Mesendoderm (in vitro differentiated cells): ENCODE data around the gene PPM1B.
"Not testable (repeated sequence)": the region's sequence is repeated elsewhere in the genome, so short reads cannot be mapped to it uniquely, and the experiment has no call there.

Experiments
- DNase-seq: peaks from one replicate; pipeline ENCODE4 v3.0.0; 2013
- H2AK5ac ChIP-seq: 2 replicates; pipeline ENCODE4 v1.6.1; 2013; ENCODE audit warnings: low read length, inconsistent platforms
- H2BK120ac ChIP-seq: 2 replicates; pipeline ENCODE4 v1.6.1; 2013; ENCODE audit warnings: low read depth, mild to moderate bottlenecking, low read length, moderate library complexity, mixed read lengths
- H2BK15ac ChIP-seq: replicated peaks from 2 replicates; pipeline ENCODE4 v1.6.1; 2013; ENCODE audit warnings: low read depth, mild to moderate bottlenecking, moderate library complexity
- H2BK5ac ChIP-seq: 2 replicates; pipeline ENCODE4 v1.6.1; 2013; ENCODE audit warnings: low read length, inconsistent platforms
- H3K18ac ChIP-seq: 2 replicates; pipeline ENCODE4 v1.6.1; 2013; ENCODE audit warnings: mild to moderate bottlenecking, low read length, mixed read lengths
- H3K23ac ChIP-seq: one replicate; pipeline ENCODE4 v1.6.1; 2013; ENCODE audit warnings: low read length
- H3K27ac ChIP-seq: 2 replicates; pipeline ENCODE4 v1.5.1; 2013; ENCODE audit warnings: low read depth, mild to moderate bottlenecking, inconsistent platforms, low read length, moderate library complexity
- H3K27me3 ChIP-seq: 2 replicates; pipeline ENCODE4 v1.6.1; 2013; ENCODE audit warnings: low read length, control low read depth, mild to moderate bottlenecking, inconsistent platforms; ENCODE audit not compliant: insufficient read depth, poor library complexity
- H3K36me3 ChIP-seq: 2 replicates; pipeline ENCODE4 v1.6.1; 2013; ENCODE audit warnings: low read length, inconsistent platforms; ENCODE audit not compliant: control insufficient read depth, insufficient read depth
- H3K4ac ChIP-seq: one replicate; pipeline ENCODE4 v1.6.1; 2013; ENCODE audit warnings: low read depth, mild to moderate bottlenecking, low read length, moderate library complexity
- H3K4me1 ChIP-seq: 2 replicates; pipeline ENCODE4 v1.6.1; 2013; ENCODE audit warnings: low read depth, low read length, inconsistent platforms; ENCODE audit not compliant: control insufficient read depth
- H3K4me2 ChIP-seq: 2 replicates; pipeline ENCODE4 v1.6.1; 2013; ENCODE audit warnings: low read length
- H3K4me3 ChIP-seq: 2 replicates; pipeline ENCODE4 v1.5.1; 2013; ENCODE audit warnings: mild to moderate bottlenecking, low read length
- H3K56ac ChIP-seq: one replicate; pipeline ENCODE4 v1.6.1; 2013; ENCODE audit warnings: low read length
- H3K79me1 ChIP-seq: 2 replicates; pipeline ENCODE4 v1.6.1; 2013; ENCODE audit warnings: low read length, inconsistent platforms
- H3K79me2 ChIP-seq: 2 replicates; pipeline ENCODE4 v1.6.1; 2013; ENCODE audit warnings: mild to moderate bottlenecking, low read length; ENCODE audit not compliant: control insufficient read depth, insufficient read depth
- H3K9ac ChIP-seq: 2 replicates; pipeline ENCODE4 v1.6.1; 2013; ENCODE audit warnings: low read length, inconsistent platforms
- H4K5ac ChIP-seq: one replicate; pipeline ENCODE4 v1.6.1; 2013; ENCODE audit warnings: low read length
- H4K8ac ChIP-seq: one replicate; pipeline ENCODE4 v1.6.1; 2013; ENCODE audit warnings: low read depth, mild to moderate bottlenecking, control low read depth, low read length, moderate library complexity
- WGBS: extraction: QIAGEN DNeasy Blood & Tissue Kit; methylation state at CpG from one replicate; pipeline ENCODE4 v1.1.7; 2013; ENCODE audit warnings: low lambda C conversion rate, missing lambda C conversion rate; ENCODE audit not compliant: insufficient coverage; ENCODE audit errors: extremely low coverage; 5-methylcytosine and 5-hydroxymethylcytosine counted together

The PPM1B gene

DNA sequence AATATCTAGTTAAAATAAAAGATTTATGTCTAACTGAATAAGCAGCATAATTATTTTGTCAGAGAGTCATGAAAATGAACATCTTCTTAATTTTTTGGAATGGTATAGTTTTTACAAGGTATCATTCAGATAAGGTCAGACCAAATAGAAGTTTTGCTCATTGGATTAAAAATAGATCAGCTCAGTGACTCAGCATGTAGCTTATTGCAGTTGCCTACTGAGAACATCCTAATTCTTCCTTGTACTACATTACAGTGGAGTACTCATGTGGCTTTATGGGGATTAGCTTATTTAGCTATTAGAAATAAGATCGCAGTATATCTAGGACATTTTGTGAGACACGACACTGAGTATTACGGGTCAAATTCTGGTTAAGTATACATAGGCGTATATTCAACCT is 38.2 kb upstream of the PPM1B start:
- H2BK120ac ChIP-seq: no peak overlapping the region
- no peak overlapping the region for H3K4me2 ChIP-seq
- H4K8ac ChIP-seq: no peak overlapping the region
- no peak overlapping the region for H2BK5ac ChIP-seq
- no CpG with 5 or more reads among the region's 4 CpGs for WGBS
- no peaks in the 10 kb centered on the region for H3K27me3 ChIP-seq
- no peak overlapping the region for H3K18ac ChIP-seq
- H3K4me3 ChIP-seq: no peak overlapping the region
- no peak for DNase-seq
- no peak overlapping the region for H4K5ac ChIP-seq
- H3K4ac ChIP-seq: no peak overlapping the region
- no peak overlapping the region for H3K27ac ChIP-seq
- H2AK5ac ChIP-seq: no peak overlapping the region
- no peaks in the 10 kb centered on the region for H3K4me1 ChIP-seq
- no peaks in the 10 kb centered on the region for H3K79me1 ChIP-seq
- H3K36me3 ChIP-seq: no peaks in the 10 kb centered on the region
- no peak overlapping the region for H2BK15ac ChIP-seq
- no peak overlapping the region for H3K9ac ChIP-seq
- H3K79me2 ChIP-seq: no peaks in the 10 kb centered on the region
- no peak overlapping the region for H3K23ac ChIP-seq
- no peak overlapping the region for H3K56ac ChIP-seq

DNA sequence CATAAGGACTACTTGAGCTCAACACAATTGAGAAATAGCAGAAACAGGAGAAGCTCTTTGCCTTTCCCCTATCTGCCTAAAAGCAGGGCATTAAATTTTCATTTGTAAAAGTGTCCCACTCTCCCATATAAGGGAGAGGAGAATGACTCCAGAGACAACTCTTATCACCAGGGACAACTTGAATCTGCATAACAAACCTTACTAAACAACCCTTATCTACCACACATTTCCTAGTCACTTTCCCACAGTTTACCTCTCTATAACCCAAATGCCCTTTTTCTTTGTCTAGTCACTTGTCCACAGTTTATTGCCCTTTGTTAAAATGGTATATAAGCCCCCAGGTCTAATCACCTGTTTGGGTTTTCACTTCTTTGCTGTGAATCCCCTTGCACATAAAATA is 37.5 kb upstream of the PPM1B start:
- H4K8ac ChIP-seq: no peak overlapping the region
- no peaks in the 10 kb centered on the region for H3K79me1 ChIP-seq
- no peaks in the 10 kb centered on the region for H3K36me3 ChIP-seq
- no peak overlapping the region for H2AK5ac ChIP-seq
- H3K4ac ChIP-seq: no peak overlapping the region
- H3K4me3 ChIP-seq: no peak overlapping the region
- no peak overlapping the region for H3K27ac ChIP-seq
- H3K79me2 ChIP-seq: no peaks in the 10 kb centered on the region
- no peak overlapping the region for H3K4me2 ChIP-seq
- no peak overlapping the region for H3K18ac ChIP-seq
- H3K4me1 ChIP-seq: peaks cover 2% of the 10 kb centered on the region
- H3K27me3 ChIP-seq: no peaks in the 10 kb centered on the region
- H3K9ac ChIP-seq: no peak overlapping the region
- H2BK120ac ChIP-seq: no peak overlapping the region
- no peak overlapping the region for H3K56ac ChIP-seq
- H4K5ac ChIP-seq: no peak overlapping the region
- peak; percentile 71 for DNase-seq
- no peak overlapping the region for H2BK15ac ChIP-seq
- H2BK5ac ChIP-seq: no peak overlapping the region
- no peak overlapping the region for H3K23ac ChIP-seq

- not testable (repeated sequence) for H4K8ac ChIP-seq, H3K9ac ChIP-seq, H3K56ac ChIP-seq, H3K18ac ChIP-seq, H3K4me2 ChIP-seq, H3K4me1 ChIP-seq, DNase-seq, H3K36me3 ChIP-seq, H2BK120ac ChIP-seq, H2AK5ac ChIP-seq, H3K4ac ChIP-seq, H3K27ac ChIP-seq, H3K4me3 ChIP-seq, H3K23ac ChIP-seq, H2BK5ac ChIP-seq, H3K79me2 ChIP-seq, H3K27me3 ChIP-seq, H3K79me1 ChIP-seq, H4K5ac ChIP-seq
- H2BK15ac ChIP-seq: peak overlapping the region; percentile 74
- no CpG with 5 or more reads among the region's 3 CpGs for WGBS
These were observed 35.1 kb upstream of the PPM1B start for GRCh38 chr2:44133602-44134001.

DNA sequence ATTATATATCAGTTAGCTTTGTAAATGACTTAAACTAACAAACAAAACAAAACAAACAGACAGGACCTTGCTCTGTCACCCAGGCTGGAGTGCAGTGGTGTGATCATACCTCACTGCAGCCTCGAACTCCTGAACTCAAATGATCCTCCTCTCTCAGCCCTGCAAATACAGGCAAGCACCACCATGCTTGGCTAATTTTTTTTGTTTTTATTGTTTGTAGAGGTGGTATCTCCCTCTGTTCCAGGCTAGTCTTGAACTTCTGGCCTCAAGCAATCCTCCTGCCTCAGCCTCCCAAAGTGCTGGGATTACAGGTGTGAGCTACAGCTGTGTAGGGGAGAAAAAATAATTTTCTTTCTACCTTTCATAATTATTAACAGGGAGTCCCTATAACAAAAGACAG is 33.8 kb upstream of the PPM1B start:
- Histone ChIP-seq H3K4me3 (no peak overlapping the region), H3K36me3 (no peaks in the 10 kb centered on the region), H3K4me1 (peaks cover 5% of the 10 kb centered on the region), H3K9ac (no peak overlapping the region), H3K4me2 (no peak overlapping the region), H3K27me3 (no peaks in the 10 kb centered on the region), H3K79me2 (no peaks in the 10 kb centered on the region), H3K23ac (no peak overlapping the region), H2AK5ac (no peak overlapping the region), H3K79me1 (no peaks in the 10 kb centered on the region), H3K4ac (peak overlapping the region; percentile 52), H2BK120ac (no peak overlapping the region), H3K56ac (peak overlapping the region; percentile 54), H2BK15ac (no peak overlapping the region), H4K8ac (no peak overlapping the region), H3K27ac (peak overlapping the region; percentile 77), H4K5ac (no peak overlapping the region), H2BK5ac (no peak overlapping the region), H3K18ac (peak overlapping the region; percentile 83)
- DNase-seq: no peak
- WGBS: no CpG with 5 or more reads among the region's 1 CpG

DNA sequence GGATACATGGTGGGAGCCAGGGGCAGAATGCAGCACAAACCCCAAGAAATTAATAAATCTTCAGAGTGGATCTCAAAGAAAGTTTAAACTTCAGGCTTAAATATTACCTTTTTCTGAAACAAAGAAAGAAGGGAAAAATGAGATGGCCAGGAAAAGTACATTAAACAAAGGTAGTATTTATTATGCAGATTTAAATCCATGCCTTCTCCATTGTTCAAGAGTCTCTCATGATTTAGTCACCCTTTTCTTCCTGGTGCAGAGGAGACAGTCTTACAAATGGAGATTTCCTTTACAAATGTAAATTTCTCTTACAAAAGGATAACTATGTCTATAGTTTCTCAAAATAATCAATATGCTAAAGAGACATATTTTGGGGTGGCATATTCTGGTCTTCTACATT is 33.4 kb upstream of the PPM1B start:
- no peaks in the 10 kb centered on the region for H3K79me2 ChIP-seq
- no peak overlapping the region for H4K5ac ChIP-seq
- no peak overlapping the region for H3K4me2 ChIP-seq
- H3K9ac ChIP-seq: no peak overlapping the region
- H3K56ac ChIP-seq: no peak overlapping the region
- no peak overlapping the region for H2BK5ac ChIP-seq
- H3K27me3 ChIP-seq: no peaks in the 10 kb centered on the region
- H3K18ac ChIP-seq: no peak overlapping the region
- no peak overlapping the region for H3K23ac ChIP-seq
- peaks cover 5% of the 10 kb centered on the region for H3K4me1 ChIP-seq
- H2AK5ac ChIP-seq: no peak overlapping the region
- no peak overlapping the region for H2BK120ac ChIP-seq
- H3K79me1 ChIP-seq: no peaks in the 10 kb centered on the region
- H3K36me3 ChIP-seq: no peaks in the 10 kb centered on the region
- DNase-seq: peak; percentile 54
- H2BK15ac ChIP-seq: no peak overlapping the region
- peak overlapping the region; percentile 77 for H3K27ac ChIP-seq
- no peak overlapping the region for H4K8ac ChIP-seq
- H3K4me3 ChIP-seq: no peak overlapping the region
- H3K4ac ChIP-seq: peak overlapping the region; percentile 52

DNA sequence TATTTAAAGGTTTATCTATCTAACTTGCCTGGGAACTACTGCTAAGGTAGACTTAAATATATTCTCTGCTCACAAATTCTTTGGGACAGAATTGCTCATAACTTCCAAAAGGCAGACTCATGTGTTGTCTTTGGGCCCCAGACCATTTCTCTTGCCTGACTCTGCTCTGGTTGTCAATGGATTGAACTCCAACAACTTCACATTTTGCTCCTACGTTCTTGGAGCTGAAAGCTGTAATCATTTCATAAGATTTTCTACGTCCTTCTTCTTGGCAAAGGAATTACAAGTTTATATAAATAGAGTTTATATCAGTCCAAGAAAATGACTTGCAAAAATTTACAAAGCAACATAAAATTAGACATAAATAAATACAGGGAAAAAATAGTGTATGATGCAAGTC is 32.9 kb upstream of the PPM1B start:
- Histone ChIP-seq H3K79me1 (no peaks in the 10 kb centered on the region), H4K5ac (no peak overlapping the region), H3K4me2 (no peak overlapping the region), H3K79me2 (no peaks in the 10 kb centered on the region), H3K4ac (peak overlapping the region; percentile 70), H3K4me1 (peaks cover 5% of the 10 kb centered on the region), H3K9ac (no peak overlapping the region), H3K27me3 (no peaks in the 10 kb centered on the region), H3K27ac (peak overlapping the region; percentile 79), H3K36me3 (no peaks in the 10 kb centered on the region), H3K4me3 (no peak overlapping the region), H2AK5ac (no peak overlapping the region), H2BK120ac (no peak overlapping the region), H4K8ac (no peak overlapping the region), H3K18ac (peak overlapping the region; percentile 68), H3K56ac (no peak overlapping the region), H3K23ac (no peak overlapping the region), H2BK15ac (no peak overlapping the region), H2BK5ac (peak overlapping the region; percentile 60)
- no CpG with 5 or more reads among the region's 2 CpGs for WGBS
- peak; percentile 51 for DNase-seq
